WTC11 (cell line): ENCODE data around the gene ASPHD1. TPM values are rescaled to one million over a fixed set of nuclear protein-coding genes. Genes with fewer than 3 reads are reported as not detected.

Source experiments
- ATAC-seq: fragments of 200-7000 bp; cut with Tn5 transposase; 2 replicates; pipeline ENCODE4 v1.10.0; 2021; ENCODE audit warnings: mild to moderate bottlenecking, moderate library complexity
- CTCF ChIA-PET: fragments of 300-600 bp; sonication (Branson Sonifier 250); formaldehyde crosslinking; loops from one replicate; lab custom pipeline; 2021; ENCODE audit warnings: antibody characterized with exemption; lab: Charles Lee
- POLR2A ChIA-PET: fragments of 350-600 bp; sonication (Branson Sonifier 250); formaldehyde crosslinking; loops from one replicate; lab custom pipeline; 2021; ENCODE audit warnings: antibody characterized with exemption; lab: Charles Lee
- DNase-seq: peaks from one replicate; pipeline ENCODE4 v3.0.0; 2021; ENCODE audit warnings: low spot score
- H3K27ac Mint-ChIP-seq: 2 replicates; pipeline ENCODE4 v1.8.0; 2021; ENCODE audit warnings: mixed read lengths
- H3K27me3 Mint-ChIP-seq: 2 replicates; pipeline ENCODE4 v1.8.0; 2021; ENCODE audit warnings: low read depth, mild to moderate bottlenecking, moderate library complexity, mixed read lengths
- H3K36me3 Mint-ChIP-seq: 2 replicates; pipeline ENCODE4 v1.8.0; 2021; ENCODE audit warnings: mixed read lengths
- H3K4me1 Mint-ChIP-seq: 2 replicates; pipeline ENCODE4 v1.8.0; 2022; ENCODE audit warnings: mixed read lengths
- H3K4me3 Mint-ChIP-seq: 2 replicates; pipeline ENCODE4 v1.8.0; 2021; ENCODE audit warnings: mild to moderate bottlenecking, moderate library complexity, mixed read lengths
- H3K9me3 Mint-ChIP-seq: 2 replicates; pipeline ENCODE4 v1.8.0; 2021; ENCODE audit warnings: mixed read lengths
- CBFB ChIP-seq: sonication (generic); formaldehyde crosslinking; IDR thresholded peaks from 2 replicates; pipeline ENCODE4 v1.8.1; 2022; ENCODE audit warnings: mild to moderate bottlenecking, low read depth, missing genetic modification reagents
- EMX1 ChIP-seq: fragments of 250-450 bp; sonication (Bioruptor Pico); IDR thresholded peaks from 2 replicates; pipeline ENCODE4 v1.8.0; 2021; ENCODE audit warnings: mild to moderate bottlenecking
- ETV6 ChIP-seq: sonication (generic); formaldehyde crosslinking; IDR thresholded peaks from 2 replicates; pipeline ENCODE4 v1.8.1; 2022; ENCODE audit warnings: mild to moderate bottlenecking, missing genetic modification reagents
- GTF2I ChIP-seq: fragments of 250-450 bp; sonication (Bioruptor Pico); conservative IDR thresholded peaks from 2 replicates; pipeline ENCODE4 v1.4.0; 2021; ENCODE audit warnings: mild to moderate bottlenecking
- MYBL2 ChIP-seq: sonication (generic); formaldehyde crosslinking; IDR thresholded peaks from 2 replicates; pipeline ENCODE4 v1.8.1; 2023; ENCODE audit warnings: mild to moderate bottlenecking, moderate library complexity, missing genetic modification reagents
- NFYB ChIP-seq: sonication (generic); formaldehyde crosslinking; conservative IDR thresholded peaks from 2 replicates; pipeline ENCODE4 v1.8.0; 2022; ENCODE audit warnings: low read depth, missing genetic modification reagents
- NR2C2 ChIP-seq: sonication (generic); formaldehyde crosslinking; IDR thresholded peaks from 2 replicates; pipeline ENCODE4 v1.8.0; 2022; ENCODE audit warnings: mild to moderate bottlenecking, missing genetic modification reagents
- NR3C1 ChIP-seq: sonication (generic); formaldehyde crosslinking; conservative IDR thresholded peaks from 2 replicates; pipeline ENCODE4 v1.8.1; 2023; ENCODE audit warnings: low read depth, mild to moderate bottlenecking, missing genetic modification reagents
- SMAD3 ChIP-seq: sonication (generic); formaldehyde crosslinking; IDR thresholded peaks from 2 replicates; pipeline ENCODE4 v1.8.0; 2022; ENCODE audit warnings: missing genetic modification reagents, mild to moderate bottlenecking, borderline replicate concordance
- SP1 ChIP-seq: sonication (generic); formaldehyde crosslinking; conservative IDR thresholded peaks from 2 replicates; pipeline ENCODE4 v1.8.1; 2022; ENCODE audit warnings: missing genetic modification reagents
- ZNF138 ChIP-seq: sonication (generic); formaldehyde crosslinking; conservative IDR thresholded peaks from 2 replicates; pipeline ENCODE4 v1.8.1; 2022; ENCODE audit warnings: mild to moderate bottlenecking, moderate library complexity, missing genetic modification reagents
- ZNF232 ChIP-seq: sonication (generic); formaldehyde crosslinking; IDR thresholded peaks from 2 replicates; pipeline ENCODE4 v1.8.0; 2022; ENCODE audit warnings: mild to moderate bottlenecking, missing genetic modification reagents
- ZNF263 ChIP-seq: sonication (generic); formaldehyde crosslinking; IDR thresholded peaks from 2 replicates; pipeline ENCODE4 v1.8.1; 2022; ENCODE audit warnings: low read depth, mild to moderate bottlenecking, moderate library complexity, missing genetic modification reagents
- ZNF416 ChIP-seq: fragments of 250-450 bp; sonication (Bioruptor Pico); IDR thresholded peaks from 2 replicates; pipeline ENCODE4 v1.9.0; 2021; ENCODE audit warnings: mild to moderate bottlenecking, inconsistent platforms
- total RNA-seq: library from RNA; stranded (reverse); gene quantifications from 3 replicates; pipeline ENCODE4 v1.2.3, GENCODE V29; 2021
- TF ChIP-seq, protein P1 (sequence below): sonication (generic); formaldehyde crosslinking; conservative IDR thresholded peaks from 2 replicates; pipeline ENCODE4 v1.8.1; 2022; ENCODE audit warnings: mild to moderate bottlenecking, missing genetic modification reagents
- TF ChIP-seq, protein P2 (sequence below): sonication (generic); formaldehyde crosslinking; IDR thresholded peaks from 2 replicates; pipeline ENCODE4 v1.8.1; 2022; ENCODE audit warnings: mild to moderate bottlenecking, missing genetic modification reagents, moderate library complexity, borderline replicate concordance
- TF ChIP-seq, protein P3 (sequence below): fragments of 250-450 bp; sonication (Bioruptor Pico); IDR thresholded peaks from 2 replicates; pipeline ENCODE4 v1.9.0; 2021; ENCODE audit warnings: moderate library complexity, mild to moderate bottlenecking, inconsistent platforms, borderline replicate concordance
- TF ChIP-seq, protein P4 (sequence below): sonication (generic); formaldehyde crosslinking; IDR thresholded peaks from 2 replicates; pipeline ENCODE4 v1.8.1; 2022; ENCODE audit warnings: low read depth, mild to moderate bottlenecking, moderate library complexity, missing genetic modification reagents, borderline replicate concordance
- TF ChIP-seq, protein P5 (sequence below): sonication (generic); formaldehyde crosslinking; IDR thresholded peaks from 2 replicates; pipeline ENCODE4 v1.8.0; 2022; ENCODE audit warnings: mild to moderate bottlenecking, missing genetic modification reagents
- TF ChIP-seq, protein P6 (sequence below): fragments of 200-600 bp; IDR thresholded peaks from 2 replicates; pipeline ENCODE4 v1.8.0; 2022; ENCODE audit warnings: antibody characterized with exemption
- TF ChIP-seq, protein P7 (sequence below): sonication (generic); formaldehyde crosslinking; IDR thresholded peaks from 2 replicates; pipeline ENCODE4 v1.8.0; 2022; ENCODE audit warnings: mild to moderate bottlenecking, missing genetic modification reagents
- TF ChIP-seq, protein P8 (sequence below): fragments of 250-450 bp; sonication (Bioruptor Pico); IDR thresholded peaks from 2 replicates; pipeline ENCODE4 v1.9.0; 2021; ENCODE audit warnings: mild to moderate bottlenecking, borderline replicate concordance

ASPHD1 gene
- total RNA-seq, 1 experiment from 2014 or later, result 26.9 TPM

DNA sequence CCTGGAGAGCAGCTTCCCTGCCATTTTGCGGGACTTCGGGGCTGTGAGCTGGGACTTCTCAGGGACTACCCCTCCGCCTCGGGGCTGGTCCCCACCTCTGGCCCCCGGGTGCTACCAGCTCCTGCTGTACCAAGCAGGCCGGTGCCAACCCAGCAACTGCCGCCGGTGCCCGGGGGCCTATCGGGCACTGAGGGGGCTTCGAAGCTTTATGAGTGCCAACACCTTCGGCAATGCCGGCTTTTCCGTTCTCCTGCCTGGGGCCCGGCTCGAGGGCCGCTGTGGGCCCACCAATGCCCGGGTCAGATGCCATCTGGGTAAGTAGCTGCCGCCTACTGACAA is 1.3 kb downstream of the ASPHD1 start:
- TF ChIP-seq ZNF232 (CRISPR knock-in tag) (no peak), NFYB (CRISPR knock-in tag) (no peak), CBFB (CRISPR knock-in tag) (no peak), SP1 (no peak), SMAD3 (CRISPR knock-in tag) (no peak), ZNF138 (CRISPR knock-in tag) (no peak), EMX1 (CRISPR knock-in tag) (no peak), GTF2I (no peak), ZNF416 (no peak), NR2C2 (no peak), MYBL2 (CRISPR knock-in tag) (no peak), NR3C1 (CRISPR knock-in tag) (no peak)
- TF ChIP-seq, protein P1, sequence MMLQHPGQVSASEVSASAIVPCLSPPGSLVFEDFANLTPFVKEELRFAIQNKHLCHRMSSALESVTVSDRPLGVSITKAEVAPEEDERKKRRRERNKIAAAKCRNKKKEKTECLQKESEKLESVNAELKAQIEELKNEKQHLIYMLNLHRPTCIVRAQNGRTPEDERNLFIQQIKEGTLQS (CRISPR knock-in tag), result no peak
- TF ChIP-seq, protein P2, sequence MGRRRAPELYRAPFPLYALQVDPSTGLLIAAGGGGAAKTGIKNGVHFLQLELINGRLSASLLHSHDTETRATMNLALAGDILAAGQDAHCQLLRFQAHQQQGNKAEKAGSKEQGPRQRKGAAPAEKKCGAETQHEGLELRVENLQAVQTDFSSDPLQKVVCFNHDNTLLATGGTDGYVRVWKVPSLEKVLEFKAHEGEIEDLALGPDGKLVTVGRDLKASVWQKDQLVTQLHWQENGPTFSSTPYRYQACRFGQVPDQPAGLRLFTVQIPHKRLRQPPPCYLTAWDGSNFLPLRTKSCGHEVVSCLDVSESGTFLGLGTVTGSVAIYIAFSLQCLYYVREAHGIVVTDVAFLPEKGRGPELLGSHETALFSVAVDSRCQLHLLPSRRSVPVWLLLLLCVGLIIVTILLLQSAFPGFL (CRISPR knock-in tag), result no peak
- TF ChIP-seq, protein P3, sequence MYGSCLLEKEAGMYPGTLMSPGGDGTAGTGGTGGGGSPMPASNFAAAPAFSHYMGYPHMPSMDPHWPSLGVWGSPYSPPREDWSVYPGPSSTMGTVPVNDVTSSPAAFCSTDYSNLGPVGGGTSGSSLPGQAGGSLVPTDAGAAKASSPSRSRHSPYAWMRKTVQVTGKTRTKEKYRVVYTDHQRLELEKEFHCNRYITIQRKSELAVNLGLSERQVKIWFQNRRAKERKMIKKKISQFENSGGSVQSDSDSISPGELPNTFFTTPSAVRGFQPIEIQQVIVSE, result no peak
- TF ChIP-seq, protein P4, sequence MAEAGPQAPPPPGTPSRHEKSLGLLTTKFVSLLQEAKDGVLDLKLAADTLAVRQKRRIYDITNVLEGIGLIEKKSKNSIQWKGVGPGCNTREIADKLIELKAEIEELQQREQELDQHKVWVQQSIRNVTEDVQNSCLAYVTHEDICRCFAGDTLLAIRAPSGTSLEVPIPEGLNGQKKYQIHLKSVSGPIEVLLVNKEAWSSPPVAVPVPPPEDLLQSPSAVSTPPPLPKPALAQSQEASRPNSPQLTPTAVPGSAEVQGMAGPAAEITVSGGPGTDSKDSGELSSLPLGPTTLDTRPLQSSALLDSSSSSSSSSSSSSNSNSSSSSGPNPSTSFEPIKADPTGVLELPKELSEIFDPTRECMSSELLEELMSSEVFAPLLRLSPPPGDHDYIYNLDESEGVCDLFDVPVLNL (CRISPR knock-in tag), result no peak
- TF ChIP-seq, protein P5, sequence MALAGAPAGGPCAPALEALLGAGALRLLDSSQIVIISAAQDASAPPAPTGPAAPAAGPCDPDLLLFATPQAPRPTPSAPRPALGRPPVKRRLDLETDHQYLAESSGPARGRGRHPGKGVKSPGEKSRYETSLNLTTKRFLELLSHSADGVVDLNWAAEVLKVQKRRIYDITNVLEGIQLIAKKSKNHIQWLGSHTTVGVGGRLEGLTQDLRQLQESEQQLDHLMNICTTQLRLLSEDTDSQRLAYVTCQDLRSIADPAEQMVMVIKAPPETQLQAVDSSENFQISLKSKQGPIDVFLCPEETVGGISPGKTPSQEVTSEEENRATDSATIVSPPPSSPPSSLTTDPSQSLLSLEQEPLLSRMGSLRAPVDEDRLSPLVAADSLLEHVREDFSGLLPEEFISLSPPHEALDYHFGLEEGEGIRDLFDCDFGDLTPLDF, result no peak
- TF ChIP-seq, protein P6, sequence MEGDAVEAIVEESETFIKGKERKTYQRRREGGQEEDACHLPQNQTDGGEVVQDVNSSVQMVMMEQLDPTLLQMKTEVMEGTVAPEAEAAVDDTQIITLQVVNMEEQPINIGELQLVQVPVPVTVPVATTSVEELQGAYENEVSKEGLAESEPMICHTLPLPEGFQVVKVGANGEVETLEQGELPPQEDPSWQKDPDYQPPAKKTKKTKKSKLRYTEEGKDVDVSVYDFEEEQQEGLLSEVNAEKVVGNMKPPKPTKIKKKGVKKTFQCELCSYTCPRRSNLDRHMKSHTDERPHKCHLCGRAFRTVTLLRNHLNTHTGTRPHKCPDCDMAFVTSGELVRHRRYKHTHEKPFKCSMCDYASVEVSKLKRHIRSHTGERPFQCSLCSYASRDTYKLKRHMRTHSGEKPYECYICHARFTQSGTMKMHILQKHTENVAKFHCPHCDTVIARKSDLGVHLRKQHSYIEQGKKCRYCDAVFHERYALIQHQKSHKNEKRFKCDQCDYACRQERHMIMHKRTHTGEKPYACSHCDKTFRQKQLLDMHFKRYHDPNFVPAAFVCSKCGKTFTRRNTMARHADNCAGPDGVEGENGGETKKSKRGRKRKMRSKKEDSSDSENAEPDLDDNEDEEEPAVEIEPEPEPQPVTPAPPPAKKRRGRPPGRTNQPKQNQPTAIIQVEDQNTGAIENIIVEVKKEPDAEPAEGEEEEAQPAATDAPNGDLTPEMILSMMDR, result no peak
- H3K9me3 Mint-ChIP-seq, result no peaks in the 10 kb centered on the region
- POLR2A ChIA-PET, result interaction anchor here (1.3 kb wide), 1 partner anchor 25 kb away, joined by 4 read pairs; the partner anchor contains the start of gene KCTD13
- H3K4me1 Mint-ChIP-seq, result peaks cover 33% of the 10 kb centered on the region
- CTCF ChIA-PET, result interaction anchor here (0.9 to 4.8 kb wide), 10 partner anchors 10 to 130 kb away, joined by 3 to 42 read pairs (median 7); partner anchors contain the start of genes CDIPT, MAZ, TAOK2 and TLCD3B
- no peak overlapping the region for H3K27ac Mint-ChIP-seq
- H3K27me3 Mint-ChIP-seq, result no peaks in the 10 kb centered on the region
- ATAC-seq, result no peak
- DNase-seq, result no peak
- H3K36me3 Mint-ChIP-seq, result peaks cover 5% of the 10 kb centered on the region; the same call in 1 of the 2 replicates
- peak overlapping the region; percentile 97 for H3K4me3 Mint-ChIP-seq

DNA sequence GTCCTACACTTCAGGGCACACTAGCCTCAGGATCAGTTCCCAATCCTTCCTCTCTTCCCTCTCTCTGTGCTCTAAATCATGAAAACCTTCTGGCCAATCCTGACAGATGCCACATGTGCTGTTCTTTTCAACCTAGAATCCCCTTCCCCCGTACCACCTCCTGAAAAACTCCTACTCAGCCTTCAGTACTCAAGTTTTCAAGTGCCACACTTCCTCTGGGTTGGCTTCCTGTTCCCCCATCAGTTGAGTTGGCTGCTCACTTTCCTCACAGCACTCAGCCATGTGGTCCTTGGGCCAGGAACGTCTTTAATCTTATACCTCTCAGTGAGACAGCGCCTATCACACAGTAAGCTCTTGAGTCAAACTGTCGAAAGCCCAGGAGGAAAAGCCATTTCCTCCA is 3.3 kb downstream of the ASPHD1 start:
- H3K4me1 Mint-ChIP-seq, result peaks cover 22% of the 10 kb centered on the region
- H3K9me3 Mint-ChIP-seq, result no peaks in the 10 kb centered on the region
- no peaks in the 10 kb centered on the region for H3K27me3 Mint-ChIP-seq
- DNase-seq, result no peak
- no peak for ATAC-seq
- ChIA-PET POLR2A (no interaction called here), CTCF (no interaction called here)
- H3K4me3 Mint-ChIP-seq, result no peak overlapping the region
- peaks cover 4% of the 10 kb centered on the region; the same call in 1 of the 2 replicates for H3K36me3 Mint-ChIP-seq
- H3K27ac Mint-ChIP-seq, result peak overlapping the region; percentile 90
- TF ChIP-seq, protein P7, sequence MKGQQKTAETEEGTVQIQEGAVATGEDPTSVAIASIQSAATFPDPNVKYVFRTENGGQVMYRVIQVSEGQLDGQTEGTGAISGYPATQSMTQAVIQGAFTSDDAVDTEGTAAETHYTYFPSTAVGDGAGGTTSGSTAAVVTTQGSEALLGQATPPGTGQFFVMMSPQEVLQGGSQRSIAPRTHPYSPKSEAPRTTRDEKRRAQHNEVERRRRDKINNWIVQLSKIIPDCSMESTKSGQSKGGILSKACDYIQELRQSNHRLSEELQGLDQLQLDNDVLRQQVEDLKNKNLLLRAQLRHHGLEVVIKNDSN (CRISPR knock-in tag), result no peak
- TF ChIP-seq ETV6 (CRISPR knock-in tag) (no peak), CBFB (CRISPR knock-in tag) (no peak), ZNF263 (CRISPR knock-in tag) (no peak)
- TF ChIP-seq, protein P8, sequence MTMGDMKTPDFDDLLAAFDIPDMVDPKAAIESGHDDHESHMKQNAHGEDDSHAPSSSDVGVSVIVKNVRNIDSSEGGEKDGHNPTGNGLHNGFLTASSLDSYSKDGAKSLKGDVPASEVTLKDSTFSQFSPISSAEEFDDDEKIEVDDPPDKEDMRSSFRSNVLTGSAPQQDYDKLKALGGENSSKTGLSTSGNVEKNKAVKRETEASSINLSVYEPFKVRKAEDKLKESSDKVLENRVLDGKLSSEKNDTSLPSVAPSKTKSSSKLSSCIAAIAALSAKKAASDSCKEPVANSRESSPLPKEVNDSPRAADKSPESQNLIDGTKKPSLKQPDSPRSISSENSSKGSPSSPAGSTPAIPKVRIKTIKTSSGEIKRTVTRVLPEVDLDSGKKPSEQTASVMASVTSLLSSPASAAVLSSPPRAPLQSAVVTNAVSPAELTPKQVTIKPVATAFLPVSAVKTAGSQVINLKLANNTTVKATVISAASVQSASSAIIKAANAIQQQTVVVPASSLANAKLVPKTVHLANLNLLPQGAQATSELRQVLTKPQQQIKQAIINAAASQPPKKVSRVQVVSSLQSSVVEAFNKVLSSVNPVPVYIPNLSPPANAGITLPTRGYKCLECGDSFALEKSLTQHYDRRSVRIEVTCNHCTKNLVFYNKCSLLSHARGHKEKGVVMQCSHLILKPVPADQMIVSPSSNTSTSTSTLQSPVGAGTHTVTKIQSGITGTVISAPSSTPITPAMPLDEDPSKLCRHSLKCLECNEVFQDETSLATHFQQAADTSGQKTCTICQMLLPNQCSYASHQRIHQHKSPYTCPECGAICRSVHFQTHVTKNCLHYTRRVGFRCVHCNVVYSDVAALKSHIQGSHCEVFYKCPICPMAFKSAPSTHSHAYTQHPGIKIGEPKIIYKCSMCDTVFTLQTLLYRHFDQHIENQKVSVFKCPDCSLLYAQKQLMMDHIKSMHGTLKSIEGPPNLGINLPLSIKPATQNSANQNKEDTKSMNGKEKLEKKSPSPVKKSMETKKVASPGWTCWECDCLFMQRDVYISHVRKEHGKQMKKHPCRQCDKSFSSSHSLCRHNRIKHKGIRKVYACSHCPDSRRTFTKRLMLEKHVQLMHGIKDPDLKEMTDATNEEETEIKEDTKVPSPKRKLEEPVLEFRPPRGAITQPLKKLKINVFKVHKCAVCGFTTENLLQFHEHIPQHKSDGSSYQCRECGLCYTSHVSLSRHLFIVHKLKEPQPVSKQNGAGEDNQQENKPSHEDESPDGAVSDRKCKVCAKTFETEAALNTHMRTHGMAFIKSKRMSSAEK (CRISPR knock-in tag), result no peak
- TF ChIP-seq, protein P4 (CRISPR knock-in tag), result no peak
